Measurements from ENCODE around the gene TMCC2. TPM values are rescaled to one million over a fixed set of nuclear protein-coding genes. Genes with fewer than 3 reads are reported as not detected.

Gene TMCC2
- total and polyA plus RNA-seq, 2 donors from 2014 or later, result 1.3 to 3.5 TPM

- Histone ChIP-seq H3K36me3 (ENCODE audit: control insufficient read depth in 2 of 3, insufficient read depth in 3 of 3, low read length in 3 of 3) (no peaks in the 10 kb centered on the region), H3K27me3 (ENCODE audit: control insufficient read depth, insufficient read depth, low read length) (no peaks in the 10 kb centered on the region), H3K9me3 (ENCODE audit: control insufficient read depth in 2 of 3, insufficient read depth in 1 of 3, low read length in 3 of 3) (no peaks in the 10 kb centered on the region), H3K4me1 (ENCODE audit: control insufficient read depth in 2 of 3, insufficient read depth in 2 of 3, low read depth in 1 of 3, low read length in 3 of 3) (peaks cover 0 to 5% (median 0%) of the 10 kb centered on the region in 3 donors), H3K4me3 (ENCODE audit: low read length in 3 of 3) (no peak overlapping the region), H3K9ac (ENCODE audit: low read length in 3 of 3) (no peak overlapping the region), H3K27ac (ENCODE audit: low read depth in 2 of 2, low read length in 2 of 2) (no peak overlapping the region)
- DNase-seq (no peak), FAIRE-seq (no peak)
- TF ChIP-seq CTCF (IDR thresholded peaks at IDR 0.05; ENCODE audit: borderline replicate concordance, extremely low read depth, insufficient read depth), result no peak
- intact Hi-C loops (cut with DNase I), result no loop called here
These were observed 35.0 kb downstream of the TMCC2 start for GRCh38 chr1:205262731-205263171.

GRCh38 chr1:205263580-205264190, 35.9 kb downstream of the TMCC2 start:
- H3K4me3 ChIP-seq (ENCODE audit: low read length in 3 of 3), result no peak overlapping the region
- peaks cover 0 to 5% (median 0%) of the 10 kb centered on the region in 3 donors for H3K4me1 ChIP-seq (ENCODE audit: control insufficient read depth in 2 of 3, insufficient read depth in 2 of 3, low read depth in 1 of 3, low read length in 3 of 3)
- no peak overlapping the region for H3K27ac ChIP-seq (ENCODE audit: low read depth in 2 of 2, low read length in 2 of 2)
- TF ChIP-seq CTCF (IDR thresholded peaks at IDR 0.05; ENCODE audit: borderline replicate concordance, extremely low read depth, insufficient read depth), result no peak
- DNase-seq (no peak), FAIRE-seq (no peak)
- no peak overlapping the region for H3K9ac ChIP-seq (ENCODE audit: low read length in 3 of 3)
- no peaks in the 10 kb centered on the region for H3K9me3 ChIP-seq (ENCODE audit: control insufficient read depth in 2 of 3, insufficient read depth in 1 of 3, low read length in 3 of 3)
- H3K36me3 ChIP-seq (ENCODE audit: control insufficient read depth in 2 of 3, insufficient read depth in 3 of 3, low read length in 3 of 3), result no peaks in the 10 kb centered on the region
- intact Hi-C loops (cut with DNase I), result no loop called here
- H3K27me3 ChIP-seq (ENCODE audit: control insufficient read depth, insufficient read depth, low read length), result no peaks in the 10 kb centered on the region

GRCh38 chr1:205266611-205267305, 39.0 kb downstream of the TMCC2 start:
- DNase-seq, result no peak
- no peak for TF ChIP-seq CTCF (IDR thresholded peaks at IDR 0.05; ENCODE audit: borderline replicate concordance, extremely low read depth, insufficient read depth)
- Histone ChIP-seq H3K36me3 (ENCODE audit: control insufficient read depth in 2 of 3, insufficient read depth in 3 of 3, low read length in 3 of 3) (no peaks in the 10 kb centered on the region), H3K4me3 (ENCODE audit: low read length in 3 of 3) (no peak overlapping the region), H3K9ac (ENCODE audit: low read length in 3 of 3) (no peak overlapping the region), H3K27ac (ENCODE audit: low read depth in 2 of 2, low read length in 2 of 2) (no peak overlapping the region), H3K9me3 (ENCODE audit: control insufficient read depth in 2 of 3, insufficient read depth in 1 of 3, low read length in 3 of 3) (no peaks in the 10 kb centered on the region), H3K27me3 (ENCODE audit: control insufficient read depth, insufficient read depth, low read length) (no peaks in the 10 kb centered on the region), H3K4me1 (ENCODE audit: control insufficient read depth in 2 of 3, insufficient read depth in 2 of 3, low read depth in 1 of 3, low read length in 3 of 3) (peaks cover 0 to 13% (median 0%) of the 10 kb centered on the region in 3 donors)
- intact Hi-C loops (cut with DNase I), result no loop called here
- FAIRE-seq, result no peak
